B cell (primary cell): ENCODE results near the gene ELOVL6.

ENCODE experiments used
- EZH2 ChIP-seq: IDR thresholded peaks from 2 replicates; pipeline ENCODE4 v1.6.1; 2012; ENCODE audit warnings: borderline replicate concordance, low read depth, mild to moderate bottlenecking, moderate library complexity, low read length; ENCODE audit not compliant: insufficient read depth, poor library complexity, severe bottlenecking
- TF ChIP-seq, protein P1 (sequence below): fragments of 200-600 bp; IDR thresholded peaks from one replicate; pipeline ENCODE4 v1.8.0; 2022; ENCODE audit warnings: antibody characterized with exemption, mild to moderate bottlenecking

DNA sequence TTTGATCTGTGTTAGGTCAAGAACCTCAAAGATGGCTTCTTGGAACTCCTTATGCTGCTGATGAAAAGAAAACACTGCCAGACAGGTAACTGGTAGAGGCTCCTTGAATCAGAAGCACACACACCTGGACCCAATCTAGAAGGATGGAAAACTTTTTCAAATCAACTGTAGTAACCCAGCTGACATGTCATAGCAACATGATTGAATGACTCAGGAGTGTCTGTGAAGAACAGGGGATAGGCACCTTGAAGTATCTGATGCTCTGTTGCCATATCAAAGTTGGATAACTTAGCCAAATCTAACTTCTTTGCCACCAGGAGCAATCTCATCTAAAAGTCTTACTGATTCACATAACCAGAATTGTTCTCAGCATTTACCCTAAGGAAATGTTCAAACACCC, 98.8 kb downstream of the ELOVL6 start:
- TF ChIP-seq, protein P1, sequence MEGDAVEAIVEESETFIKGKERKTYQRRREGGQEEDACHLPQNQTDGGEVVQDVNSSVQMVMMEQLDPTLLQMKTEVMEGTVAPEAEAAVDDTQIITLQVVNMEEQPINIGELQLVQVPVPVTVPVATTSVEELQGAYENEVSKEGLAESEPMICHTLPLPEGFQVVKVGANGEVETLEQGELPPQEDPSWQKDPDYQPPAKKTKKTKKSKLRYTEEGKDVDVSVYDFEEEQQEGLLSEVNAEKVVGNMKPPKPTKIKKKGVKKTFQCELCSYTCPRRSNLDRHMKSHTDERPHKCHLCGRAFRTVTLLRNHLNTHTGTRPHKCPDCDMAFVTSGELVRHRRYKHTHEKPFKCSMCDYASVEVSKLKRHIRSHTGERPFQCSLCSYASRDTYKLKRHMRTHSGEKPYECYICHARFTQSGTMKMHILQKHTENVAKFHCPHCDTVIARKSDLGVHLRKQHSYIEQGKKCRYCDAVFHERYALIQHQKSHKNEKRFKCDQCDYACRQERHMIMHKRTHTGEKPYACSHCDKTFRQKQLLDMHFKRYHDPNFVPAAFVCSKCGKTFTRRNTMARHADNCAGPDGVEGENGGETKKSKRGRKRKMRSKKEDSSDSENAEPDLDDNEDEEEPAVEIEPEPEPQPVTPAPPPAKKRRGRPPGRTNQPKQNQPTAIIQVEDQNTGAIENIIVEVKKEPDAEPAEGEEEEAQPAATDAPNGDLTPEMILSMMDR = no peak
- TF ChIP-seq EZH2 = no peak
